Mucosa of rectum (tissue), 2 donors: ENCODE results near the gene CCL13.

Experiments used
- H3K27ac ChIP-seq, 2 donors: one replicate each; pipeline ENCODE4 v1.7.0; 2013; ENCODE audit warnings: inconsistent platforms in 2 of 2, low read depth in 2 of 2, low read length in 2 of 2
- H3K27me3 ChIP-seq, 2 donors: one replicate each; pipeline ENCODE4 v1.7.0; 2013; ENCODE audit warnings: low read length in 2 of 2; ENCODE audit not compliant: control insufficient read depth in 2 of 2, insufficient read depth in 2 of 2
- H3K36me3 ChIP-seq, 2 donors: one replicate each; pipeline ENCODE4 v1.7.0; 2013; ENCODE audit warnings: low read length in 2 of 2; ENCODE audit not compliant: control insufficient read depth in 2 of 2, insufficient read depth in 2 of 2
- H3K4me1 ChIP-seq, 2 donors: one replicate each; pipeline ENCODE4 v1.7.0; 2013; ENCODE audit warnings: low read length in 2 of 2, mild to moderate bottlenecking in 1 of 2; ENCODE audit not compliant: control insufficient read depth in 2 of 2, insufficient read depth in 2 of 2
- H3K4me3 ChIP-seq, 2 donors: one replicate each; pipeline ENCODE4 v1.7.0; 2013; ENCODE audit warnings: low read length in 2 of 2
- H3K9ac ChIP-seq, 2 donors: one replicate each; pipeline ENCODE4 v1.7.0; 2013; ENCODE audit warnings: low read length in 2 of 2, low read depth in 1 of 2, mild to moderate bottlenecking in 1 of 2
- H3K9me3 ChIP-seq, 2 donors: one replicate each; pipeline ENCODE4 v1.7.0; 2013; ENCODE audit warnings: low read length in 2 of 2; ENCODE audit not compliant: control insufficient read depth in 2 of 2
- donor health status: healthy.
- donor health status: Normal muscosa, but diverticular disease.

Gene CCL13

DNA sequence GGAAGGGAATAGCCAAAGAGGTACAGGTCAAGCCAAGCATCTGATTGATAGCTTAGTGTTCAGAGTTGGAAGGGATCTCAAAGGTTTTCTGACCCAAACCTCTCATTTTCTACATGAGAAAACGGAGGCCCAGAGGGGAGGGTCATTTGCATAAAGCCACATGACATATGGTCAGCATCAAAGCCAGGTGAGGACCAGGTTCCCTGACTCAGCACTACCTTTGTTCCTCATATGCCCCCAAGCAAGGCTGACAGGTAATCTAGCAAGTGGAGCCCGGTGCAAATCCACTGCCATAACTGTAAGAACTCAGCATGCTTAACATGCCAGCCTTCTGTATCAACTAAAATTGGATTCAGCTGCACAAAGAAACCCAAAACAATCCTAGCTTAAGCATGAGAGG lies 35.0 kb downstream of the CCL13 start:
- H3K27ac ChIP-seq = no peak overlapping the region
- no peak overlapping the region for H3K9ac ChIP-seq
- H3K36me3 ChIP-seq = no peaks in the 10 kb centered on the region
- peaks cover 0 to 8% of the 10 kb centered on the region in 2 donors for H3K4me1 ChIP-seq
- no peak overlapping the region for H3K4me3 ChIP-seq
- no peaks in the 10 kb centered on the region for H3K9me3 ChIP-seq
- no peaks in the 10 kb centered on the region for H3K27me3 ChIP-seq

DNA sequence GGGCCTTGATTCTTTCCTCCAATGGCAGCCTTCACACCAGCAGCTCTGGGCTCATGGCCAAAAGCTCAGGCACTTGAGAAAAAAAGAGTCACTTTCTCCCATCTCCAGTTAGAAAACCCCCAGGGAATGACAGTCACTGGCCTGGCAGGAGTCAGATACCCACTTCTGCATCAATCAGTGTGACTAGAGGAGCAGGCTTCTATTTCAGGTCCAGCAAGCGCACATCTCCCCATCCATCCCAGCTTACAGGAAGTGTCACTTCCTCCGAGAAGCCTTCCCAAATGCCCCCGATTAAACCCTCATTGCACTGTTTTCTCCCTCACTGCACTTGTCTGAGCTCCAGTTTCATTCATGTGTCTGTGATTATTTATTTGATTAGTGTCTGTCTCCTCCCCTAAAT lies 37.1 kb downstream of the CCL13 start:
- Histone ChIP-seq H3K36me3 (no peaks in the 10 kb centered on the region), H3K9me3 (no peaks in the 10 kb centered on the region), H3K27me3 (no peaks in the 10 kb centered on the region), H3K4me3 (no peak overlapping the region), H3K27ac (no peak overlapping the region), H3K4me1 (no peaks in the 10 kb centered on the region), H3K9ac (no peak overlapping the region)

DNA sequence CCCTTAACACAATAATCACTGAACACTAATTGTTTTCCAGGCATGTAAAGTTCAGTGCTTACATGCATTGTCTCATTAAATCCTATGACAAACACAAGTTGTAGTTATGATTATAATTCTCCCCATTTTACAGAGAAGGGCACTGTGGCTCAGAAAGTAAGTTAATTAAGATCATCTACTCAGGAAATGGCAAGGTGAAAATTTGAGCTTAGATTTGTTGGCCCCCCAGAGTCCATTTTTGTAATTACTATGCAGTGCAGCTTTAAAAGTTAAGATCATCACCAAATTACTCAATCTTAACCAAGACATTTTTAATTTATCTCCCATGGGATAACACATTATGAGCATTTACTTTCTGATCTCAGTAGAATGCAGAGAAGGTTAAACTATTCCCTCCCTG lies 41.0 kb downstream of the CCL13 start:
- Histone ChIP-seq H3K9ac (no peak overlapping the region), H3K27me3 (peaks cover 0 to 2% of the 10 kb centered on the region in 2 donors), H3K9me3 (no peaks in the 10 kb centered on the region), H3K4me3 (no peak overlapping the region), H3K4me1 (no peaks in the 10 kb centered on the region), H3K36me3 (no peaks in the 10 kb centered on the region), H3K27ac (no peak overlapping the region)

DNA sequence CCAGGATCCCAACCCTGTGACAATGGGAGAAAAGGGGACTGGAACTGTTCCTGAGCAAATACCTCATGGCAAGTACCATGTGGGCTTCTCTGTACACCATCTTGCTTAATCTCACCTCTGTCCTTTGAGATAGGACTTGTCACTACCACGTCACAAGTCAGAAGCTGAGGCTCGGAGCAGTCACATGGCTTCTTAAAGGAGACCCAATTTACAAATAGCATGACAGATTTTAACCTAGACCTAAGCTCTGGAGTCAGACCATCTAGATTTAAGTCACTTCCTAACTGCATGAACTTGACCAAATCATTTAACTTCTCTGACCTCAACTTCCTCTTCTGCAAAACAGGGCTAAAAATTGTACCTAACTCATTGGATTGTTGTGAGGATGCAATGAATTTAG lies 42.7 kb downstream of the CCL13 start:
- no peak overlapping the region for H3K4me3 ChIP-seq
- peaks cover 0 to 2% of the 10 kb centered on the region in 2 donors for H3K27me3 ChIP-seq
- H3K4me1 ChIP-seq = no peaks in the 10 kb centered on the region
- no peaks in the 10 kb centered on the region for H3K9me3 ChIP-seq
- no peak overlapping the region for H3K27ac ChIP-seq
- no peaks in the 10 kb centered on the region for H3K36me3 ChIP-seq
- no peak overlapping the region for H3K9ac ChIP-seq

DNA sequence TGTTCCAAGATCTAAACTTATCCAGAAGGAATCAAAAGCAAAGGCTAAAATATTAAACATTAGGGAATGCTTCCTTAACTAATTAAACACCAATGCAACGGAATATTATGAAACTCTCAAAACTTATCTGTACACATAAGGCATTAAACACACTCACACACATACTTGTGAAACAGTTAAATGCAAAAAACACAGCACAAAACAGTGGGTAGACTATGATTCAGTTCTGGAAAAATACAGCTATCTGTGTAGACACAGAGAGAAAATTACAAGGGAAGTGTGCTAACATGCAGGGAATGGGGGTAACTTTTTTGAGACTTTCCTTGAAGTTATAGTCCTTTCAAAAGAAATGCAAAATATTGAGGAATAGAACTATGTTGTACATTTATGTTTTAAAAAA lies 43.4 kb downstream of the CCL13 start:
- H3K27me3 ChIP-seq = peaks cover 0 to 2% of the 10 kb centered on the region in 2 donors
- no peaks in the 10 kb centered on the region for H3K9me3 ChIP-seq
- no peak overlapping the region for H3K4me3 ChIP-seq
- no peaks in the 10 kb centered on the region for H3K36me3 ChIP-seq
- no peak overlapping the region for H3K27ac ChIP-seq
- H3K4me1 ChIP-seq = no peaks in the 10 kb centered on the region
- H3K9ac ChIP-seq = no peak overlapping the region

- peaks cover 0 to 2% of the 10 kb centered on the region in 2 donors for H3K27me3 ChIP-seq
- H3K36me3 ChIP-seq = no peaks in the 10 kb centered on the region
- H3K4me3 ChIP-seq = no peak overlapping the region
- H3K9me3 ChIP-seq = no peaks in the 10 kb centered on the region
- H3K4me1 ChIP-seq = no peaks in the 10 kb centered on the region
- H3K9ac ChIP-seq = no peak overlapping the region
- H3K27ac ChIP-seq = no peak overlapping the region
Observed at GRCh38 chr17:34400301-34400931, 44.1 kb downstream of the CCL13 start.

GRCh38 chr17:34401165-34401564 lies 44.9 kb downstream of the CCL13 start:
- no peak overlapping the region for H3K27ac ChIP-seq
- no peak overlapping the region for H3K9ac ChIP-seq
- H3K4me1 ChIP-seq = no peaks in the 10 kb centered on the region
- H3K9me3 ChIP-seq = no peaks in the 10 kb centered on the region
- H3K4me3 ChIP-seq = no peak overlapping the region
- peaks cover 0 to 2% of the 10 kb centered on the region in 2 donors for H3K27me3 ChIP-seq
- no peaks in the 10 kb centered on the region for H3K36me3 ChIP-seq

DNA sequence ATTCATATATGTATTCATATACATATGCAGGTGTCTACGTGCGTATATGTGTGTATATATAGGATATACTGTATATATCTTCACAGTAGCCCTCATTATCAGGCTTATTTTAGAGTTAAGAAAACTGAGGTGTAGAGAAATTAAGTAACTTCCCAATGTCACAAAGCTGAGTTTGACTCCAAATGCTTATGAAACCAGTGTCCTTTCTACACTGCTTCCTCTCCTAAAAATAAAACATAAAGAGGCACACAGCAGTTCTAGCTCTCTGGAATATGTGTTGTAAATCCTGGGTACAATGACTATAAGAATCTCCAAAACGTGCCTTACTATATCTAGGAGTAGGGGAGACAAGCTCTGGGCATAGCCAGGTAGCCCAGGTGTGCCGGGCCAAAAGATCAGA lies 46.7 kb downstream of the CCL13 start:
- no peak overlapping the region for H3K4me3 ChIP-seq

DNA sequence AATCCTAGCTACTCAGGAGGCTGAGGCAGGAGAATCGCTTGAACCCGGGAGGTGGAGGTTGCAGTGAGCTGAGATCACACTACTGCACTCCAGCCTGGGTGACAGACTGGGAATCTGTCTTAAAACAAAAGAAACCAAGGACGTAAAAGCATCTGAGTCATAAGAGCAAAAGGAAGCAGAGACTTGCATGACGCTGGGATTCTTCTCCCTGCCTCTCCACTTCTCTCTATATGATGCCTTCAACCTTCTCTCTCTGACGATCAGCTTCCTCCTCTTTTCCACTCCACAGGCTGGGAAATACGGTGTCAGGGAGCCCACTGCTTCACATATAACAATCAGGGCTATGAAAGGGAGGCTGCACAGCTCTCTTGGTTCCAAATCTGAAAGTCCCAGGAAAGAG lies 49.9 kb downstream of the CCL13 start:
- Histone ChIP-seq H3K27ac (no peak overlapping the region), H3K9ac (no peak overlapping the region), H3K4me3 (no peak overlapping the region), H3K9me3 (no peaks in the 10 kb centered on the region), H3K4me1 (no peaks in the 10 kb centered on the region), H3K27me3 (peaks cover 4 to 7% of the 10 kb centered on the region in 2 donors), H3K36me3 (no peaks in the 10 kb centered on the region)

More for the DNA sequence above, 46.7 kb downstream of the CCL13 start:
- Histone ChIP-seq H3K27me3 (peaks cover 0 to 7% of the 10 kb centered on the region in 2 donors), H3K27ac (no peak overlapping the region), H3K36me3 (no peaks in the 10 kb centered on the region), H3K9me3 (no peaks in the 10 kb centered on the region), H3K4me1 (no peaks in the 10 kb centered on the region), H3K9ac (no peak overlapping the region)
